Measurements from ENCODE around the gene ATP10A. TPM values are rescaled to one million over a fixed set of nuclear protein-coding genes. Genes with fewer than 3 reads are reported as not detected.

The ATP10A gene
- total RNA-seq, 1 experiment from 2014 or later: 3.0 TPM

- Mint-ChIP-seq H3K4me1 (ENCODE audit: low read depth, unreplicated experiment) (no peaks in the 10 kb centered on the region), H3K36me3 (ENCODE audit: insufficient read depth, unreplicated experiment) (no peaks in the 10 kb centered on the region), H3K27me3 (ENCODE audit: unreplicated experiment) (no peaks in the 10 kb centered on the region), H3K4me3 (ENCODE audit: low read depth, unreplicated experiment) (no peak overlapping the region), H3K27ac (ENCODE audit: unreplicated experiment) (no peak overlapping the region), H3K9me3 (ENCODE audit: low read depth, unreplicated experiment) (no peaks in the 10 kb centered on the region)
- BruUV-seq (replicated peaks): no TSS peak
- intact Hi-C loops (cut with micrococcal nuclease; ENCODE audit: unreplicated experiment): no loop called here
- no peak for TF ChIP-seq CTCF (IDR thresholded peaks at IDR 0.05; ENCODE audit: unreplicated experiment)
- no peak for DNase-seq
- CTCF ChIA-PET: no interaction called here
Observed at GRCh38 chr15:25690673-25691543, 172.2 kb downstream of the ATP10A start.

- Mint-ChIP-seq H3K27me3 (ENCODE audit: unreplicated experiment) (no peaks in the 10 kb centered on the region), H3K9me3 (ENCODE audit: low read depth, unreplicated experiment) (no peaks in the 10 kb centered on the region), H3K36me3 (ENCODE audit: insufficient read depth, unreplicated experiment) (no peaks in the 10 kb centered on the region), H3K27ac (ENCODE audit: unreplicated experiment) (no peak overlapping the region), H3K4me3 (ENCODE audit: low read depth, unreplicated experiment) (no peak overlapping the region), H3K4me1 (ENCODE audit: low read depth, unreplicated experiment) (no peaks in the 10 kb centered on the region)
- no TSS peak for BruUV-seq (replicated peaks)
- intact Hi-C loops (cut with micrococcal nuclease; ENCODE audit: unreplicated experiment): no loop called here
- TF ChIP-seq CTCF (IDR thresholded peaks at IDR 0.05; ENCODE audit: unreplicated experiment): no peak
- DNase-seq: no peak
- CTCF ChIA-PET: no interaction called here
Observed at GRCh38 chr15:25689592-25689991, 173.5 kb downstream of the ATP10A start.

- CTCF ChIA-PET: no interaction called here
- H3K36me3 Mint-ChIP-seq (ENCODE audit: insufficient read depth, unreplicated experiment): no peaks in the 10 kb centered on the region
Observed at GRCh38 chr15:25688166-25688565, 175.0 kb downstream of the ATP10A start.

GRCh38 chr15:25687689-25688088 is 175.4 kb downstream of the ATP10A start:
- CTCF ChIA-PET: no interaction called here
- Mint-ChIP-seq H3K27ac (ENCODE audit: unreplicated experiment) (no peak overlapping the region), H3K36me3 (ENCODE audit: insufficient read depth, unreplicated experiment) (no peaks in the 10 kb centered on the region), H3K4me1 (ENCODE audit: low read depth, unreplicated experiment) (no peaks in the 10 kb centered on the region), H3K27me3 (ENCODE audit: unreplicated experiment) (no peaks in the 10 kb centered on the region), H3K4me3 (ENCODE audit: low read depth, unreplicated experiment) (no peak overlapping the region), H3K9me3 (ENCODE audit: low read depth, unreplicated experiment) (no peaks in the 10 kb centered on the region)
- DNase-seq: no peak
- no peak for TF ChIP-seq CTCF (IDR thresholded peaks at IDR 0.05; ENCODE audit: unreplicated experiment)
- intact Hi-C loops (cut with micrococcal nuclease; ENCODE audit: unreplicated experiment): no loop called here
- BruUV-seq (replicated peaks): no TSS peak

More at GRCh38 chr15:25688166-25688565, 175.0 kb downstream of the ATP10A start:
- no peak for TF ChIP-seq CTCF (IDR thresholded peaks at IDR 0.05; ENCODE audit: unreplicated experiment)
- Mint-ChIP-seq H3K27me3 (ENCODE audit: unreplicated experiment) (no peaks in the 10 kb centered on the region), H3K4me3 (ENCODE audit: low read depth, unreplicated experiment) (no peak overlapping the region), H3K9me3 (ENCODE audit: low read depth, unreplicated experiment) (no peaks in the 10 kb centered on the region), H3K27ac (ENCODE audit: unreplicated experiment) (no peak overlapping the region), H3K4me1 (ENCODE audit: low read depth, unreplicated experiment) (no peaks in the 10 kb centered on the region)
- intact Hi-C loops (cut with micrococcal nuclease; ENCODE audit: unreplicated experiment): no loop called here
- no TSS peak for BruUV-seq (replicated peaks)
- DNase-seq: no peak

All from Calu3 (cell line).